Tongue (tissue), 3 donors: ENCODE data around the gene P2RX2. TPM values are rescaled to one million over a fixed set of nuclear protein-coding genes. Genes with fewer than 3 reads are reported as not detected.

Experiments used
- DNase-seq: peaks from one replicate; pipeline ENCODE4 v3.0.0-alpha.2; 2015
- small RNA-seq: library from RNA; depleted of rRNA; stranded (forward); fragments of <200 nt; gene quantifications from one replicate; pipeline ENCODE3, GENCODE V24; 2014; ENCODE audit warnings: low replicate concordance
- total RNA-seq: library from RNA; depleted of rRNA; stranded (reverse); fragments of >200 nt; gene quantifications from one replicate; pipeline ENCODE4 v1.2.3, GENCODE V29; 2014

The P2RX2 gene
- total RNA-seq, 1 donor from 2014 or later, result not detected

DNA sequence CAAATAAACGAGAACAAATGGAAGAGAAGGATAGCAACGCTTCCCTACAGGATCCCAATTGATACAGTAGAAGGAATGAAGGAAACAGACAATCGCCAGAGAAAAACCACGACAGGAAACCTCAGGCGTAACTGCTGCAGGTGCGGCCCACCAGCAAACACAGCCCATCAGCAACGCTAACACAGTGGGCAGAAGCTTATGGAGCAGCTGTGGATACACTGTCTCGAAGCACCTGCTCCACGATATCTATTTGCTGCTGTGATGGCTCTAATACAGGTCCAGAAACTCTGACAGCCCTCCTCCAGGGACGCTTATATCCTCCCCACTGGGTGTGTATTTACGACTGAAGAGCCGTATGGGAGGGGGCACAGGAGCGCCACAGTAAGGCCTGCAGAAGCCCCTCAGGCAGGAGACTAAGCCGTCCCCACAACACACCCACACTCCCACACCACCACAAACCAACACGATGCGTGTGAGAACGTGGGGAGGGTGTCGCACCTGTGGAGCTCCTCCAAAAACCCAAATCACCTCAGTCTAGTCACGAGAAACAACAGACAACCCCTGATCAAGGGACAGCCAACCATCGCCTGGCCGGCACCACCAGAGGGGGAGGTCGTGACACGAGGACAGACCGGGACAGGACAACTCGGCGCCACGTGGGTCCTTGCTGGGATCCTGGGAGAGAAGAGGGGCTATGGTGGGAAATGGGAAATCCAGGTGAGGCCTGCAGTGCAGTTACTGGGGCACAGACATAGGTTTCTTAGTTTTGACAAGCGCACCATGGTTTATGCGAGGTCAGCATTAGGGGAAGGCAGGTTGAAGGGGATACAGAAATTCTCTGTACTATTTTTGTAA is 44.6 kb downstream of the P2RX2 start:
- no peak for DNase-seq

DNA sequence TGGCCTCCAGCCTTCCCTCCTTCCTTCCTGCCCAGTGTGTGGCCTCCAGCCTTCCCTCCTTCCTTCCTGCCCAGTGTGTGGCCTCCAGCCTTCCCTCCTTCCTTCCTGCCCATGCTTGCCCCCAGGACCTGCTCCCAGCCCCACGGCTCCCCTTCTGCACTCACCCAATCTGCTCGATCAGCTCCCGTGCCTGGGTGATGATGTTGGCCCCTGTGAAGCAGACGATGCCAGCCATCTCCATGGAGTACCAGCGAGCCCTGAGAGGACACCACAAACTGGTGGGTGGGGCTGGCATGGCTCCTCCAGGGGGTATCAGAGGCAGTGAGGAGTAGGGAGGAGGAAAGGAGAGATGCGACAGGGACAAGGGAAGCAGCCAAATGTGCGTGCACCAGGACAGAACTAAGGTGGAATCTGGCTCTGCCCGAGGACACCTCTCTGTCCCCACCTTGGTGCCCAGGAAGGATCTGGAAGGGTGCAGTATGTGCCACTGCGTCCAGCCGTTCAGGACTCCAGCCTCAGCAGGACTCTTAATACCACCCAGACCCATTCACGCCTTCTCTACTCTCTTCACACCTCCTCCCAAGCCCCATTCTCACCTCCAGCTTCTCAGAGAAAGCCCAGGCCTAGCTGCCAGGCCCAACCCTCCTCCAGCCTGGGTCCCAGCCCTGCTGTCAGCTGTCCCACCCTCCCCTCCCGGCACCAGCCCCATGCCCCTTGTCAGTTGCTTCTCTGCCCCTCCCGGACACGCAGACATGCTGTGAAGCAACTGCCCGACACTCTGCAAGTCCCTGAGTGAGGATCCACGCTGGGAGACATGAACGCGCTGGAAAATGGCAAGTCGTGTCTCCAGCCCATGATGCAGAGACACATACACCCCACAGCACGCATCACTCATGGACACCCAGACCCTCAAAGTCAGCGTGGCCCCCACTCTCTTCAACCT is 45.9 kb downstream of the P2RX2 start:
- no peak for DNase-seq

DNA sequence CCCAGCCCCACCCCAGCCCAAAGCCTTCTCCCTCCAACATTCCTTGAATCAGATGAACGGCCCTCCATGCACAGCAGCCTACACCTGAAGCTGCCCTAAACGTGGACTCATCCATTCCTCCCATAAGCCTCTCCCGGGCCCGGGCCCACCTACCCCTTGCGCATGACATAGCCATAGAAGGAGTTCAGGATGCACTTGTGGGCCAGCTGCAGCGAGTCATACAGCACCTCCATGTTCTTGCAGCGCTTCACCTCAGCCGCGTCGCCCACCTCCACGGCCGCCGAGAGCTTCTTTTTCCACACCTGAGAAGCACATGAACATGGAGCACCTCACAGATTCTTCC is 46.5 kb downstream of the P2RX2 start:
- no peak for DNase-seq

DNA sequence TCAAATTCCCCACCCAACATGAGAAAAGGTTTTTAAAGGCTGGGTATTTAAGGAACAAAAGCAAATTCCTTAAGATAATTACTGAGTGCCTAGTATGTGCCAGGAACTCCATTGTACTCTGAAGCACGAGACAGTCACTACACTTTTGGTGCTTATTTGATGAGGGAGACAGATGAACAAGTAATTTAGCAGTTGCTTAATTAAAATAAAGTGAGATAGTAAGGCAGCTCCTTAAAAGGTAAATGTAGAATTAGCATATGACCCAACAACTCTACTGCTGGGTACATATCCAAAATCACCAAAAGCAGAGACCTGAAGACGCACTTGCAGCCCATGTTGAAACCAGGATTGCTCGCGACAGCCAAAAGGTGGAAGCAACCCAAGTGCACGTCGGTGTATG is 47.2 kb downstream of the P2RX2 start:
- DNase-seq, result no peak

DNA sequence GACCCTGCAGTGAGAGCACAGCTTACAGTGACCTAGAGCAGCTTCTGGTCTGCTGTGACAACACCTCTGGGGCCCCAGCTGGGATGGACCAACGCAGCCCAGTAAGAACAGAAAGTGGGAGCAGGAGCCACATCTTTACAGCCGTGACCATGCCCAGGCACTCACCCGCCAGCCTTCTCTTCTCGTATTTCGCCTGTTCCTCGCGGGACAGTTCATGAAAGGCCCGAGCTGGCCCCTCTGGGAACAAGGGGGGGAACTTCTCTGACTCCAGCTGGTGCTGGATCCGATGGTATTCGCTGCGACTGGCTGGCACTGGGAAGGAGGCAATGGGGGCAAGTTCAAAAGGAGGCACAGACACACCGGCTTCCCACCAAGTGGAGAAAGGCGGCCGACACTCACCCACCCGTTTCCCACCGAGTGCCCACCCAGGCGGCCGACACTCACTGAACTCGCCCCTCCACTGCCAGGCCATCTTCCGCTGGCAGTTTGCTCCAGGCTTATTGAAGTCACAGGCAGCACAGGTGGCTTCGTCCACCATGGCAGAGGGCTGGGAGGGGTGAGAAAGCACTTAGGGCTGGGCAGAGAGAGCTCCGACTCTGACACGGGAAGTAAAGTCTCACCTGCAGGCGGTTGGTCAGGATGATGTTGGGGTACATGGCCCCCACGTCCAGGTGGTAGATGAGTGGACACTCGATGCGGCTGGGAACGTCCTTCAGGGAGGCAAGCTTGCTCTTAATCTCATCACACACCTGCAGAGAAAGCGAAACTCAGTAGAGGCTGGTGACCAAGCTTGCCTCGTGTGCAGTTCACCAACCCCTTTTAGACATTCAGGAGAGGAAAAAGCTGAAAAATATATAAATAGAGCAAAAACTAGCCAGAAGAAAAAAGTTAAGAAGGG is 49.9 kb downstream of the P2RX2 start:
- DNase-seq, result no peak

DNA sequence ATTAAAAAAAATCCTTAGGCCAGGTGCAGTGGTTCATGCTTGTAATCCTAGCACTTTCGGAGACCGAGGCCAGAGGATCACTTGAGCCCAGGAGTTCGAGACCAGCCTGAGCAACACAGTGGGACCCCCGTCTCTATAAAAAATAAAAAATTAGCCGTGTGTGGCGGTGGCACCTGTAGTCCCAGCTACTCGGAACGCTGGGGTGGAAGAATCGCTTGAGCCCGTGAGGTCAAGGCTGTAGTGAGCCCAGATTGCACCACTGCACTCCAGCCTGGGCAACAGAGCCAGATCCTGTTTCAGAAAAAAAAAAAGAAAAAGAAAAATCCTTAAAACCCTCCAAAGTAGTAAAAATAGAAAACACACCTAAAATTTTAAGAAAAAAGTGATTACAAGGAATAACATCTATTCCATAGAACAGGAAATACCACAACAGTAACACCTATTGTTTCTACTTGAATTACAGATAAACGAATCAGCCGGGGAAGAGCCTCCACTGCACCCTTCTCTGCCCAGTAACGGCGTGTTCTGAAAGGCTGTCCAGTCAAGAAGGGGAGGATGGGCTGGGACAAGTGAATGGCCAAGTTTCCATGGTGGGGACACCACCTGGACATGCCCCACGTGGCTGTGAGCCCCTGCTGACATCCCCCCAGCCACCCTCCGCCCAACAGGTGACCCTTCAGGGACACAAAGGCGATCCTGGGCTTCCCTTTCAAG is 50.7 kb downstream of the P2RX2 start:
- DNase-seq, result no peak

Small RNA genes within 50 kb of the gene (small RNA-seq; reads per million reads assigned to genes)
- not detected for gene MIR6763

Other genes with a start within 250 kb of the P2RX2 start
- 10.2 TPM for gene FBRSL1, start 128.6 kb upstream of the P2RX2 start, total RNA-seq
- not detected for gene LRCOL1, start 8.2 kb upstream of the P2RX2 start, total RNA-seq
- gene POLE, start 68.6 kb downstream of the P2RX2 start, total RNA-seq, result 32.1 TPM
- gene PXMP2, start 68.8 kb downstream of the P2RX2 start, total RNA-seq, result 31.5 TPM
- 24.1 TPM for gene PGAM5, start 92.1 kb downstream of the P2RX2 start, total RNA-seq
- gene ANKLE2, start 143.1 kb downstream of the P2RX2 start, total RNA-seq, result 61.1 TPM
- gene GOLGA3, start 210.1 kb downstream of the P2RX2 start, total RNA-seq, result 91.2 TPM